Esophagus squamous epithelium (tissue), 4 donors: Measurements from ENCODE around the gene ZNF385B.
"Not testable (repeated sequence)": the region's sequence is repeated elsewhere in the genome, so short reads cannot be mapped to it uniquely, and the experiment has no call there.

ENCODE experiments used
- POLR2A ChIP-seq, 4 donors: fragments of 450-650 bp; IDR thresholded peaks; one replicate each; pipeline ENCODE4 v1.6.1; 2017; ENCODE audit warnings: antibody characterized with exemption in 4 of 4, mild to moderate bottlenecking in 4 of 4, moderate library complexity in 3 of 4
- TF ChIP-seq, protein P1 (sequence below), 6 experiments: fragments of 450-650 bp in 4 of 6; fragments of 200-600 bp in 2 of 6; sonication (generic) in 2 of 6; IDR thresholded peaks; one replicate each; pipeline ENCODE4 v1.5.1; 2016 to 2019; ENCODE audit warnings: antibody characterized with exemption in 6 of 6, mild to moderate bottlenecking in 4 of 6, moderate library complexity in 4 of 6

DNA sequence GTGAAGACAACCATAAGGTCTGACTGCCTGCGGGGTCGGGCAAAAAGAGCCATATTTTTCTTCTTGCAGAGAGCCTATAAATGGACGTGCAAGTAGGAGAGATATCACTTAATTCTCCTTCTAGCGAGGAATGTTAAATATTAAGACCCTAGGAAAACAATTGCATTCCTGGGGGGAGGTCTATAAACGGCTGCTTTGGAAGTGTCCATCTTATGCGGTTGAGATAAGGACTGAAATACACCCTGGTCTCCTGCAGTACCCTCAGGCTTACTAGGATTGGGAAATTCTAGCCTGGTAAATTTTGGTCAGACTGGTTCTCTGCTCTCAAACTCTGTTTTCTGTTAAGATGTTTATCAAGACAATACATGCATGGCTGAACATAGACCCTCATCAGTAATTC is 27.2 kb upstream of the ZNF385B start:
- TF ChIP-seq, protein P1, sequence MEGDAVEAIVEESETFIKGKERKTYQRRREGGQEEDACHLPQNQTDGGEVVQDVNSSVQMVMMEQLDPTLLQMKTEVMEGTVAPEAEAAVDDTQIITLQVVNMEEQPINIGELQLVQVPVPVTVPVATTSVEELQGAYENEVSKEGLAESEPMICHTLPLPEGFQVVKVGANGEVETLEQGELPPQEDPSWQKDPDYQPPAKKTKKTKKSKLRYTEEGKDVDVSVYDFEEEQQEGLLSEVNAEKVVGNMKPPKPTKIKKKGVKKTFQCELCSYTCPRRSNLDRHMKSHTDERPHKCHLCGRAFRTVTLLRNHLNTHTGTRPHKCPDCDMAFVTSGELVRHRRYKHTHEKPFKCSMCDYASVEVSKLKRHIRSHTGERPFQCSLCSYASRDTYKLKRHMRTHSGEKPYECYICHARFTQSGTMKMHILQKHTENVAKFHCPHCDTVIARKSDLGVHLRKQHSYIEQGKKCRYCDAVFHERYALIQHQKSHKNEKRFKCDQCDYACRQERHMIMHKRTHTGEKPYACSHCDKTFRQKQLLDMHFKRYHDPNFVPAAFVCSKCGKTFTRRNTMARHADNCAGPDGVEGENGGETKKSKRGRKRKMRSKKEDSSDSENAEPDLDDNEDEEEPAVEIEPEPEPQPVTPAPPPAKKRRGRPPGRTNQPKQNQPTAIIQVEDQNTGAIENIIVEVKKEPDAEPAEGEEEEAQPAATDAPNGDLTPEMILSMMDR (IDR thresholded peaks at IDR 0.05), result not testable (repeated sequence)
- not testable (repeated sequence) for TF ChIP-seq POLR2A (IDR thresholded peaks at IDR 0.05)
